ENCODE measurements around the gene ADH1B.

GRCh38 chr4:99357948-99358347, 36.7 kb upstream of the ADH1B start:
- no peak for TF ChIP-seq FOXP1 (CRISPR knock-in tag; IDR thresholded peaks at IDR 0.05; ENCODE audit: borderline replicate concordance)
- TF ChIP-seq ZNF121 (CRISPR knock-in tag; IDR thresholded peaks at IDR 0.05): no peak
- TF ChIP-seq, protein P1, sequence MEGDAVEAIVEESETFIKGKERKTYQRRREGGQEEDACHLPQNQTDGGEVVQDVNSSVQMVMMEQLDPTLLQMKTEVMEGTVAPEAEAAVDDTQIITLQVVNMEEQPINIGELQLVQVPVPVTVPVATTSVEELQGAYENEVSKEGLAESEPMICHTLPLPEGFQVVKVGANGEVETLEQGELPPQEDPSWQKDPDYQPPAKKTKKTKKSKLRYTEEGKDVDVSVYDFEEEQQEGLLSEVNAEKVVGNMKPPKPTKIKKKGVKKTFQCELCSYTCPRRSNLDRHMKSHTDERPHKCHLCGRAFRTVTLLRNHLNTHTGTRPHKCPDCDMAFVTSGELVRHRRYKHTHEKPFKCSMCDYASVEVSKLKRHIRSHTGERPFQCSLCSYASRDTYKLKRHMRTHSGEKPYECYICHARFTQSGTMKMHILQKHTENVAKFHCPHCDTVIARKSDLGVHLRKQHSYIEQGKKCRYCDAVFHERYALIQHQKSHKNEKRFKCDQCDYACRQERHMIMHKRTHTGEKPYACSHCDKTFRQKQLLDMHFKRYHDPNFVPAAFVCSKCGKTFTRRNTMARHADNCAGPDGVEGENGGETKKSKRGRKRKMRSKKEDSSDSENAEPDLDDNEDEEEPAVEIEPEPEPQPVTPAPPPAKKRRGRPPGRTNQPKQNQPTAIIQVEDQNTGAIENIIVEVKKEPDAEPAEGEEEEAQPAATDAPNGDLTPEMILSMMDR (IDR thresholded peaks at IDR 0.05): no peak
- no peak for TF ChIP-seq MAX (CRISPR knock-in tag; IDR thresholded peaks at IDR 0.05)
- TF ChIP-seq NFE2L1 (CRISPR knock-in tag; IDR thresholded peaks at IDR 0.05): no peak
- TF ChIP-seq, protein P2, sequence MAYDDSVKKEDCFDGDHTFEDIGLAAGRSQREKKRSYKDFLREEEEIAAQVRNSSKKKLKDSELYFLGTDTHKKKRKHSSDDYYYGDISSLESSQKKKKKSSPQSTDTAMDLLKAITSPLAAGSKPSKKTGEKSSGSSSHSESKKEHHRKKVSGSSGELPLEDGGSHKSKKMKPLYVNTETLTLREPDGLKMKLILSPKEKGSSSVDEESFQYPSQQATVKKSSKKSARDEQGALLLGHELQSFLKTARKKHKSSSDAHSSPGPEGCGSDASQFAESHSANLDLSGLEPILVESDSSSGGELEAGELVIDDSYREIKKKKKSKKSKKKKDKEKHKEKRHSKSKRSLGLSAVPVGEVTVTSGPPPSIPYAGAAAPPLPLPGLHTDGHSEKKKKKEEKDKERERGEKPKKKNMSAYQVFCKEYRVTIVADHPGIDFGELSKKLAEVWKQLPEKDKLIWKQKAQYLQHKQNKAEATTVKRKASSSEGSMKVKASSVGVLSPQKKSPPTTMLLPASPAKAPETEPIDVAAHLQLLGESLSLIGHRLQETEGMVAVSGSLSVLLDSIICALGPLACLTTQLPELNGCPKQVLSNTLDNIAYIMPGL (CRISPR knock-in tag; IDR thresholded peaks at IDR 0.05): no peak
- no peak for TF ChIP-seq USF2 (CRISPR knock-in tag; IDR thresholded peaks at IDR 0.05)
- no peak for TF ChIP-seq NR2C2 (CRISPR knock-in tag; IDR thresholded peaks at IDR 0.05)
- TF ChIP-seq, protein P3, sequence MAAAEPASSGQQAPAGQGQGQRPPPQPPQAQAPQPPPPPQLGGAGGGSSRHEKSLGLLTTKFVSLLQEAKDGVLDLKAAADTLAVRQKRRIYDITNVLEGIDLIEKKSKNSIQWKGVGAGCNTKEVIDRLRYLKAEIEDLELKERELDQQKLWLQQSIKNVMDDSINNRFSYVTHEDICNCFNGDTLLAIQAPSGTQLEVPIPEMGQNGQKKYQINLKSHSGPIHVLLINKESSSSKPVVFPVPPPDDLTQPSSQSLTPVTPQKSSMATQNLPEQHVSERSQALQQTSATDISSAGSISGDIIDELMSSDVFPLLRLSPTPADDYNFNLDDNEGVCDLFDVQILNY (CRISPR knock-in tag; IDR thresholded peaks at IDR 0.05): no peak
- no peak for TF ChIP-seq ETV6 (CRISPR knock-in tag; IDR thresholded peaks at IDR 0.05)

Measured in WTC11 (cell line).